PC-9 (cell line): ENCODE results near the gene IL22RA2. TPM values are rescaled to one million over a fixed set of nuclear protein-coding genes. Genes with fewer than 3 reads are reported as not detected.
"Not testable (repeated sequence)": the region's sequence is repeated elsewhere in the genome, so short reads cannot be mapped to it uniquely, and the experiment has no call there.

Experiments
- BruUV-seq: library from RNA; stranded (reverse); fragments of 400-500 nt; replicated peaks from 2 replicates; lab custom pipeline; 2021; lab: Mats Ljungman, UMichigan
- CTCF ChIA-PET: fragments of 300-600 bp; sonication (Branson Sonifier 250); formaldehyde crosslinking; loops from one replicate; lab custom pipeline; 2022; ENCODE audit warnings: antibody characterized with exemption; lab: Charles Lee
- POLR2A ChIA-PET: fragments of 300-600 bp; sonication (Branson Sonifier 250); formaldehyde crosslinking; loops from one replicate; lab custom pipeline; 2022; ENCODE audit warnings: antibody characterized with exemption; ENCODE audit not compliant: unreplicated experiment; lab: Charles Lee
- DNase-seq, 2 experiments: peaks; one replicate each; pipeline versions ENCODE4 v3.0.0 to v3.0.0-alpha.2; 2015 to 2022; ENCODE audit warnings: mixed read lengths in 1 of 2
- H2AFZ ChIP-seq: fragments of 200-600 bp; sonication (generic); 2 replicates; pipeline ENCODE4 v1.8.1; 2017; ENCODE audit warnings: antibody characterized with exemption
- H3F3A ChIP-seq: fragments of 200-600 bp; sonication (generic); 2 replicates; pipeline ENCODE4 v1.8.1; 2017; ENCODE audit warnings: antibody characterized with exemption, mild to moderate bottlenecking, low read depth; ENCODE audit not compliant: insufficient read depth
- H3K27ac ChIP-seq: fragments of 200-600 bp; sonication (generic); 2 replicates; pipeline ENCODE4 v1.6.1; 2016; ENCODE audit warnings: mixed run types
- H3K27me3 ChIP-seq: fragments of 200-600 bp; sonication (generic); 2 replicates; pipeline ENCODE4 v1.6.1; 2016; ENCODE audit warnings: low read depth, mixed run types; ENCODE audit not compliant: insufficient read depth
- H3K36me3 ChIP-seq: fragments of 200-600 bp; sonication (generic); 2 replicates; pipeline ENCODE4 v1.6.1; 2016; ENCODE audit warnings: low read depth, mixed run types
- H3K4me1 ChIP-seq: fragments of 200-600 bp; sonication (generic); replicated peaks from 2 replicates; pipeline ENCODE4 v1.6.1; 2016; ENCODE audit warnings: mixed run types; ENCODE audit not compliant: insufficient read depth
- H3K4me2 ChIP-seq: fragments of 200-600 bp; sonication (generic); 2 replicates; pipeline ENCODE4 v1.6.1; 2017; ENCODE audit warnings: mixed run types
- H3K4me3 ChIP-seq: fragments of 200-600 bp; sonication (generic); 2 replicates; pipeline ENCODE4 v1.6.1; 2016; ENCODE audit warnings: mixed run types
- H3K79me2 ChIP-seq: fragments of 200-600 bp; sonication (generic); 2 replicates; pipeline ENCODE4 v1.6.1; 2017; ENCODE audit warnings: low read depth, mixed run types
- H3K9me2 ChIP-seq: fragments of 200-600 bp; sonication (generic); 2 replicates; pipeline ENCODE4 v1.8.1; 2017; ENCODE audit warnings: mild to moderate bottlenecking; ENCODE audit not compliant: insufficient read depth
- H3K9me3 ChIP-seq: fragments of 200-600 bp; sonication (generic); 2 replicates; pipeline ENCODE4 v1.8.1; 2016; ENCODE audit warnings: low read depth; ENCODE audit not compliant: insufficient read depth
- H4K20me1 ChIP-seq: fragments of 200-600 bp; sonication (generic); 2 replicates; pipeline ENCODE4 v1.8.1; 2017; ENCODE audit not compliant: insufficient read depth
- EZH2 ChIP-seq: fragments of 200-600 bp; sonication (generic); IDR thresholded peaks from 2 replicates; pipeline ENCODE4 v1.8.0; 2017; ENCODE audit warnings: antibody characterized with exemption, low read depth
- intact Hi-C: fragments of 100-400 bp; cut with micrococcal nuclease; formaldehyde crosslinking; loops from one replicate; pipeline ENCODE4 v1.10.0; 2022; ENCODE audit not compliant: unreplicated experiment
- total RNA-seq: library from RNA; stranded (reverse); gene quantifications from 2 replicates; pipeline ENCODE4 v1.2.3, GENCODE V29; 2021
- TF ChIP-seq, protein P1 (sequence below): fragments of 200-600 bp; sonication (generic); conservative IDR thresholded peaks from 2 replicates; pipeline ENCODE4 v1.6.1; 2017; ENCODE audit warnings: mixed run types, antibody characterized with exemption, mild to moderate bottlenecking, moderate library complexity

The IL22RA2 gene
- total RNA-seq, 1 experiment from 2014 or later = not detected

DNA sequence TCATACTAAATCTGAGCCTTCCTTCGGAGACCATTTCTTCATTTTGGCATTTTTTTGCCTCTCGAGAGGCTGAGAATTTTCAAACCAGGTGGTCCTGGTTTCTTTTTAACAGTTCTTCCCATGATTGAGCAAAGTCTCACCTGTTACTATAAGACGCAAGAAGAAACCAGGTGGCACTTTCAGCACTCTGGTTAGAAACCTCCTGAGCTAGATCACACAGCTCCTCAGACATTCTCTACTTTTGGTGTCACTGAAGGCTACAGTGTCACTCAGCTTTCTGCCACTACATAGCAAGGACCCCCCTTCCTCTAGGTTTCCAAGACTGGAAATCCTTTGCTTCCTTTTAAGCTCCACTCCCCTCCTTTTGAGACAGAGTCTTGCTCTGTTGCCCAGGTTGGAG is 38.5 kb upstream of the IL22RA2 start:
- no peaks in the 10 kb centered on the region; the same call in 1 of the 2 replicates for H3K9me3 ChIP-seq
- peaks cover 18% of the 10 kb centered on the region; the same call in 1 of the 2 replicates for H4K20me1 ChIP-seq
- POLR2A ChIA-PET = no interaction called here
- CTCF ChIA-PET = no interaction called here
- no peak for DNase-seq
- no peaks in the 10 kb centered on the region for H3F3A ChIP-seq
- no peak overlapping the region for H3K4me3 ChIP-seq
- H3K4me2 ChIP-seq = no peak overlapping the region
- intact Hi-C loops = no loop called here
- peaks cover 50% of the 10 kb centered on the region; the same call in 1 of the 2 replicates for H3K36me3 ChIP-seq
- H3K4me1 ChIP-seq = peaks cover 15% of the 10 kb centered on the region
- BruUV-seq = no TSS peak
- no peaks in the 10 kb centered on the region for H3K27me3 ChIP-seq
- H2AFZ ChIP-seq = no peak overlapping the region
- no peaks in the 10 kb centered on the region for H3K9me2 ChIP-seq
- no peak for TF ChIP-seq EZH2
- TF ChIP-seq, protein P1, sequence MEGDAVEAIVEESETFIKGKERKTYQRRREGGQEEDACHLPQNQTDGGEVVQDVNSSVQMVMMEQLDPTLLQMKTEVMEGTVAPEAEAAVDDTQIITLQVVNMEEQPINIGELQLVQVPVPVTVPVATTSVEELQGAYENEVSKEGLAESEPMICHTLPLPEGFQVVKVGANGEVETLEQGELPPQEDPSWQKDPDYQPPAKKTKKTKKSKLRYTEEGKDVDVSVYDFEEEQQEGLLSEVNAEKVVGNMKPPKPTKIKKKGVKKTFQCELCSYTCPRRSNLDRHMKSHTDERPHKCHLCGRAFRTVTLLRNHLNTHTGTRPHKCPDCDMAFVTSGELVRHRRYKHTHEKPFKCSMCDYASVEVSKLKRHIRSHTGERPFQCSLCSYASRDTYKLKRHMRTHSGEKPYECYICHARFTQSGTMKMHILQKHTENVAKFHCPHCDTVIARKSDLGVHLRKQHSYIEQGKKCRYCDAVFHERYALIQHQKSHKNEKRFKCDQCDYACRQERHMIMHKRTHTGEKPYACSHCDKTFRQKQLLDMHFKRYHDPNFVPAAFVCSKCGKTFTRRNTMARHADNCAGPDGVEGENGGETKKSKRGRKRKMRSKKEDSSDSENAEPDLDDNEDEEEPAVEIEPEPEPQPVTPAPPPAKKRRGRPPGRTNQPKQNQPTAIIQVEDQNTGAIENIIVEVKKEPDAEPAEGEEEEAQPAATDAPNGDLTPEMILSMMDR = no peak
- no peak overlapping the region for H3K27ac ChIP-seq
- peaks cover 81% of the 10 kb centered on the region for H3K79me2 ChIP-seq

DNA sequence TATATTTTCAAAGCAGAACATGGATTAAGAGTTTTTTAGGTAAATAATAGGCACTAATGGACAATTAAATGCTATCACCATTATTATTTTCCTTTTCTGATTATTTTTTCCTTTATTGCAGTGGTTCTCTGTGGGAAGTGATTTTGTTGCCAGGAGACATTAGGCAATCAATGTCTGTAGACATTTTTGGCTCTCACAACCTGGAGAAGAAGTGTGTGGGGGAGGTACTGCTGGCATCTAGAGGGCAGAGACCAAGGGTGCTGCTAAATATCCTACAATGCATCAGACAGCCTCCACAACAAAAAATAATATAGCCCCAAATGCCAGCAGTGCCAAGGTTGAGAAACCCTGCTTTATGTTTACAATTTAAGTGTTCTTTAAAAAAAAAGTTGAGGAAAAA is 37.5 kb upstream of the IL22RA2 start:
- POLR2A ChIA-PET = no interaction called here

GRCh38 chr6:137208279-137208678 is 34.8 kb upstream of the IL22RA2 start:
- peaks cover 58% of the 10 kb centered on the region for H3K36me3 ChIP-seq
- H3K4me1 ChIP-seq = no peaks in the 10 kb centered on the region
- H3K9me3 ChIP-seq = no peaks in the 10 kb centered on the region; the same call in 1 of the 2 replicates
- peaks cover 45% of the 10 kb centered on the region for H3K79me2 ChIP-seq
- H3F3A ChIP-seq = no peaks in the 10 kb centered on the region; the same call in 1 of the 2 replicates
- no peaks in the 10 kb centered on the region for H3K27me3 ChIP-seq
- no peak for DNase-seq
- H3K4me3 ChIP-seq = no peak overlapping the region
- TF ChIP-seq, protein P1 = no peak
- TF ChIP-seq EZH2 = no peak
- H4K20me1 ChIP-seq = peaks cover 9% of the 10 kb centered on the region; the same call in 1 of the 2 replicates
- no peak overlapping the region for H3K4me2 ChIP-seq
- ChIA-PET CTCF (no interaction called here), POLR2A (no interaction called here)
- H2AFZ ChIP-seq = no peak overlapping the region
- intact Hi-C loops = no loop called here
- no peaks in the 10 kb centered on the region for H3K9me2 ChIP-seq
- BruUV-seq = no TSS peak
- no peak overlapping the region for H3K27ac ChIP-seq

More for the DNA sequence above, 37.5 kb upstream of the IL22RA2 start:
- Histone ChIP-seq H3K27me3 (no peaks in the 10 kb centered on the region), H3K36me3 (peaks cover 56% of the 10 kb centered on the region; the same call in 1 of the 2 replicates), H3K9me3 (no peaks in the 10 kb centered on the region; the same call in 1 of the 2 replicates), H2AFZ (no peak overlapping the region), H3K4me1 (peaks cover 5% of the 10 kb centered on the region; the same call in 1 of the 2 replicates), H3K4me3 (no peak overlapping the region), H3K9me2 (no peaks in the 10 kb centered on the region), H4K20me1 (peaks cover 17% of the 10 kb centered on the region; the same call in 1 of the 2 replicates), H3K27ac (no peak overlapping the region), H3F3A (no peaks in the 10 kb centered on the region), H3K79me2 (peaks cover 71% of the 10 kb centered on the region), H3K4me2 (no peak overlapping the region)
- CTCF ChIA-PET = no interaction called here
- DNase-seq = no peak
- TF ChIP-seq, protein P1 = no peak
- TF ChIP-seq EZH2 = no peak
- intact Hi-C loops = no loop called here
- BruUV-seq = no TSS peak

DNA sequence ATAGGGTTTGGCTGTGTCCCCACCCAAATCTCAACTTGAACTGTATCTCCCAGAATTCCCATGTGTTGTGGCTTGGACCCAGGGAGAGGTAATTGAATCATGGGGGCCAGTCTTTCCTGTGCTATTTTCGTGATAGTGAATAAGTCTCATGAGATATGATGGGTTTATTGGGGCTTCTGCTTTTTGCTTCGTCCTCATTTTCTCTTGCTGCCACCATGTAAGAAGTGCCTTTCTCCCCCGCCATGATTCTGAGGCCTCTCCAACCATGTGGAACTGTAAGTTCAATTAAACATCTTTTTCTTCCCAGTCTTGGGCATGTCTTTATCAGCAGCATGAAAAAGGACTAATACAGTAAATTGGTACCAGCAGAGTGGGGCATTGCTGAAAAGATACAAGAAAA is 34.0 kb upstream of the IL22RA2 start:
- H3K4me2 ChIP-seq, H3K4me1 ChIP-seq, H4K20me1 ChIP-seq, DNase-seq, H3K9me2 ChIP-seq, POLR2A ChIA-PET, H3K4me3 ChIP-seq, H3K27me3 ChIP-seq, H3F3A ChIP-seq, H3K9me3 ChIP-seq, CTCF ChIA-PET, H3K27ac ChIP-seq, BruUV-seq, H2AFZ ChIP-seq, intact Hi-C loops: not testable (repeated sequence)
- Histone ChIP-seq H3K79me2 (peaks cover 37% of the 10 kb centered on the region), H3K36me3 (peaks cover 60% of the 10 kb centered on the region)
